Lung microvascular endothelial cell (primary cell): ENCODE measurements around the gene ANGPTL2. TPM values are rescaled to one million over a fixed set of nuclear protein-coding genes. Genes with fewer than 3 reads are reported as not detected.
"Not testable (repeated sequence)": the region's sequence is repeated elsewhere in the genome, so short reads cannot be mapped to it uniquely, and the experiment has no call there.

Experiments
- DNase-seq, 2 donors: peaks; one replicate each; pipeline versions ENCODE4 v3.0.0 to v3.0.0-alpha.2; 2010; ENCODE audit warnings: low read depth in 2 of 2
- total RNA-seq: library from RNA; depleted of rRNA; stranded (reverse); fragments of >200 nt; gene quantifications from 2 replicates; pipeline ENCODE4 v1.2.1, GENCODE V29; 2014

The ANGPTL2 gene
- total RNA-seq, 1 donor from 2014 or later: 5.8 TPM

DNA sequence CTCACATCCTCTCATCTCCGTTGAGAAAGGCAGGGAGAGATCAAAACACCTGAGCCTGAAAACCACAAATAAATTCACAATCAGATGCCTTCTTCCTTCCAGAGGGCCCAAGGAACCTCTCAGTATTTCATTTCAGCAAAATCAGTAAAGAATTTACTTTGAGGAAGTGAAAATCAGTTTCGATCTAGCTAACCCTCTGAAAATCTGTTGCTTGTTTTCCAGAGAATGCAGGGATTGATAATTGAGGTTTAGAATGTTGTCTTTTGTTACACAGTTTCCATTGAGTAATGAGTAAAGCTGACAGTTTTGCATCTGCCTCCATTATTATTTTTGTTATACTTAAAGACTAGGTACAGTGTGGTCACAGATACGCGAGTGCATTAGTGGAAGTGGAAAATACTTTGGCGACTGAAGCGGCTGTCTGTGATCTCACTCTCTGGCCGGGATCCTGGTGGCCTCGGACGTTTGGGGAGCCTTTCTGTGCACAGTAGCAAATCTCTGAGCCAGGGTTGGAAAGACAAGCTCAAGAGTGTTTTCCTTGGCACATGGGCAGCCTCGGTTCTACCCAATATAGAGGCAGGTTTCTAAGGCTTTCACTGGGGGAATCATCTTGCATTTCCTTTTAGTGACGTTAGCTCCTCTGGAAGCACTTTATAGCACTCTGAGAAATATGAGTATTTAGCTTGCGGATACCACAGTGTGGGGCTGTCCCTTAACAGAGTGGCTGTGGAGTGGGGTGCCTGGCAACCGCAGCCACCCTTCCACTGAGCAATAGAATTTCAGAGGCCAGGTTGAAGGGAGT, 32.2 kb upstream of the ANGPTL2 start:
- peak in 1 of 2 donors; percentile 52 for DNase-seq

DNA sequence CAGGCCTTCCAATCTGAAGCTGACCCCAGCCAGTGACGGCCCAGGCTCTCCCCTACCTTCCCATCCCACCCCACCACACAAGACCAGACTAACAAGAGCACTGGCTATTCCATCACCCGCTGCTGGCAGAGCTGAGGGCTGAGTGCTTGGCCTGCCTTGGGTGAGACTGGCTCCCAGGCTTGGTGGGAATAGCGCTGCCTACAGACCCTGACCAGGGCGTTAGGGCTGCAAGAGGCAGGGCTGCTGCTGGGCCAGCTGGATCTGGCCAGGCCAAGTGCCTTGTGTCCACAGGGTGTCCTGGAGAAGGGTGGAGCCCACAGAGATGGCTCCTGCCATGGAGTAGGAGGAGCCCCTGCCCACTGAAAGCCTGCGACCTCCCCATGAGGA, 31.6 kb upstream of the ANGPTL2 start:
- no peak for DNase-seq

DNA sequence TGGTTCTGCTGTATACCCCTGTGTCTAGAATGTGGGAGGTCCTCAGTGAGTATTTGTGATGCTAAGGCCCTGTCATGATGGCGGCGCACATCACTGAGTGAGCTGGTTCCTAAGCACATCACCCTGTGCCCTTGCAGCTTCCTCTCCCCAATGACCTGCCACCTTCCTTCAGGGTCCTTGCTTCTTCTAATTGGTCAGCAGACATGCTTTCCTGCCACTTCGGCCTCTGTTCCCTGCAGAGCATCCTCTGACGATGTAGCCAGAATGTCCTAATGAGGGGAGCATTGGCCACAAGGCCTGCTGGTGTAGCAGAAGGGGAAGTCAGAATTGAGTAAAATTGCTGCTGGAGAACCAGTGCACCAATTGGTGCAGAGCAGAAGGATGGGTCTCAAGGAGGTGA, 31.1 kb upstream of the ANGPTL2 start:
- no peak for DNase-seq

DNA sequence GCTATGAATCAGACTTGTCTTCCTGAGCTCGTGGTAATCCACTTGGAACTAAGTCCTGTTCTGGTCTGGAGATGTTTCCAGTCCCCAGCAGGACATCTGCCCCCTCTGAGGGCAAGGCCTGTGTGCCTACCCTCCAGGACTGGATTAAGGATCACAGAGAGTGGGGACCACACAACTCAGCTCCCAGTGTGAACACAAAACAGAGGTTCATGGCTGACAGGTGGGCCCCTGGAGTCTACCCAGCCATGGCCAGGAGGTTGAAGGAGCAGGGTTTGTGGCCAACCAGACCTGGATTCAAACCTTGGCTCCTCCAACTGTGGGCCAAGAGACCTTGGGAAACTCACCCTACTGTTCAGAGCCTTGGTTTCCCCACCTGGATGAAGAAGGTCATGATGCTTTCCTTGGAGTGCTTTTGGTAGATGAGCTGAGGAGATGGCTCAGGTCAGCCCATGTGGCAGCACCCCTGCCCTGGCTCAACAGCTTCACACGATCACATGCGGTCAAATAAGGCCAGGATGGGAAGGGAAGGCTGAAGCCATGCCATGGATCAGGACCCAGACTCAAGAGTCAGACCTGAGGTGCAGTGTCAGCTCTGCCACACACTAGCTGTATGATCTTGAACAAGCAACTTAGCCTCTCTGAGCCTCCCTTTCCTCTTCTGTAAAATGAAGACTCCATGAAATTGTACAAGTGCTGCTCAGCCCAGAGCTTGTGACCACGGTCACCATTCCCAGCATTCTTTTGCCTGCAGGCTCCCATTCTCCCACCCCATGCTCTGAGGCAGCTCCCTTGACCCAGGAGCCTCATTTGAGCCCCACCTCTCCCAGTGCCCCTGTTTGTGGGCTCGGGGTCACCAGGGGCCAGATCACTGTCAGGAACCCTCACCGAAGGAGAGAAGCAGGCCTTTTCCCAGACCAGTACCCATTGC, 27.3 kb upstream of the ANGPTL2 start:
- DNase-seq: no peak

DNA sequence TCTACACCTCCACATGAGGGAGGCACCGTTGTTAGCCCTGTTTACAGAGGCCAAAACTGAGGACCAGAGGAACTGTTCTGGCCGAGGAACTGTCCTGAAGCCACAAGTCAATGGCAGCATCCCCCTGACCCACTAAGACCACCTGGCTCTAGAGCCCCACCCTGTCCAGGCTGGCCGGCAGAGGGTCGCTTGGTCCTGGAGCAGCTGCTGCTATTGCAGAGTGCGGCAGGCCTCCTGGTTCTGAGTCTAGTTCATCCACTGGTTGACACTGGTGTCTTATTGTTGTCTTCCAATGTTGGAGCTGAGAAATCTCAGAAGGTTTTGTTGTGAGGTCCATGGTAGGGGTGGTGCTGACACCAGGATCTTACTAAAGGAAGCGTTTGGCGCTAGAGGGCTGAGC, 26.6 kb upstream of the ANGPTL2 start:
- no peak for DNase-seq

DNA sequence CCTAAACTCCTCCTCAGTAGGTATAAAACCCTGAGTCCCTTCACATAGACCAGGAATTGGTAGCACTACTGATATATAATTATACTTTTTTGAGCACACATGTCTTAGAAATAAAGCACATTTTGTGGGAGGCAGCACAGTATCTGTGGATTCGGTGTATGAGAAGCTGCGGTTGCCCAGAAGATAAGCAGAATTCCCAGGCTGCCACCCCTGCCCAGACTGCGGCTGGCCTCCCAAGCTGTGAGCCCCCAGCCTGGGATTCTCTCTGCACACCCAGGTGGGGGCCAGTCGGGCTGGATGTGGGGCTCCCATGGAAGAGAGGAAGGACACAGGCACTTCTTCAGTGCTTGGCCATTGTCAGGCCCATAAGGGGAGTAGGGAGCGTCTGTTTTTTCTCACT, 25.6 kb upstream of the ANGPTL2 start:
- no peak for DNase-seq

DNA sequence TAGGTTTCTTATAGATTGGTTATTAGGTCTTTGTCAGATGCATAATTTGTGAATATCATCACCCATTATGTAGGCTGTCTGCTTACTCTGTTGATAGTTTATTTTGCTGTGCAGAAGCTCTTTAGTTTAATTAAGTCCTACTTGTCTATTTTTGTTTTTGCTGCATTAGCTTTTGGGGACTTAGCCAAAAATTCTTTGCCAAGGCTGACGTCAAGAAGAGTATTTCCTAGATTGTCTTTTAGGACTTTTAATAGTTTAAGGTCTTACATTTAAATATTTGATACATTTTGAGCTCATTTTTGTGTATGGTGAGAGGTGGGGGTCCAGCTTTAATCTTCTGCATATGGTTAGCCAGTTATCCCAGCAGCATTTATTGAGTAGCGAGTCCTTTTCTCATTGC, 24.8 kb upstream of the ANGPTL2 start:
- DNase-seq: no peak

DNA sequence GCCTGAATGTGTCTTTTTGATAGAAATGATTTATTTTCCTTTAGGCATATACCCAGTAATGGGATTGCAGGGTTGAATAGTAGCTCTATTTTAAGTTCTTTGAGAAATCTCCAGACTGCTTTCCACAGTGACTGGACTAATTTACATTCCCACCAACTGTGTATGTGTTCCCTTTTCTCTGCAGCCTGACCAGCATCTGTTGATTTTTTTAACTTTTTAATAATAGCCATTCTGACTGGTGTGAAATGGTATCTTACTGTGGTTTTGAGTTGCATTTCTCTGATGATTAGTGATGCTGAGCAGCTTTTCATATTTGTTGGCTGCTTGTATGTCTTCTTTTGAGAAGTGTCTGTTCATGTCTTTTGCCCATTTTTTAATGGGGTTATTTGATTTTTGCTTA, 24.4 kb upstream of the ANGPTL2 start:
- not testable (repeated sequence) for DNase-seq

DNA sequence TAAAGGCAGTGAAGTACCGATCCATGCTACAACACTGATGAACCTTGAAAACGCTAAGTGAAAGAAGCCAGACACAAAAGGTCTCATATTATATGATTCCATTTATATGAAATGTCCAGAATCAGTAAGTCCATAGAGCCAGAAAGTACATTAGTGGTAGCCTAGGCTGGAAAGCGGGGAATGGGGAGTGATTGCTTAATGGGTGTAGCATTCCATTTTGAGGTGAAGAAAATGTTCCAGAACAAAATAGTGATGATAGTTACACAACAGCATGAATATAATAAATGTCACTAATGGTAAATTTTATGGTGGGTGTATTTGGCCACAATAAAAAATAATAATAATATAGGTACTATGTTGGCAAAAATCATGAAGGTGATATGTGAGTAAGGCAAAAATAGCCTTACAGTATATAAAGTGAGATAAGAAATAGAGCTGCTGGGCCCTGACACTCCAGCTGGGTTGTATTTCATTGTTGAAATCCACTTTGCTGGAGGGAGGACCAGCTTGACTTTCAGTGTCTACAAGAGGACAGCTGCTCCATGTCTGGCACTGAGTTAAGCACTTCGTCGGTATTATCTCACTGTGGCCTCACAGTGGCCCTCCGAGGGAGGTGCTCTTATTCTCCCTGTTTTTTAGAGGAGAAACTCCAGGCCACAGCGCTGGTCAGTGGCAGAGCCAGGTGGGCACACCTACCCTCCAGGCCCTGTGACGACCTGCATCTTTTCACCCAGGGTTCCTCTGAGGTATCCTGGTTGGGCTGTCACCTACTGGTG, 22.4 kb upstream of the ANGPTL2 start:
- no peak for DNase-seq

DNA sequence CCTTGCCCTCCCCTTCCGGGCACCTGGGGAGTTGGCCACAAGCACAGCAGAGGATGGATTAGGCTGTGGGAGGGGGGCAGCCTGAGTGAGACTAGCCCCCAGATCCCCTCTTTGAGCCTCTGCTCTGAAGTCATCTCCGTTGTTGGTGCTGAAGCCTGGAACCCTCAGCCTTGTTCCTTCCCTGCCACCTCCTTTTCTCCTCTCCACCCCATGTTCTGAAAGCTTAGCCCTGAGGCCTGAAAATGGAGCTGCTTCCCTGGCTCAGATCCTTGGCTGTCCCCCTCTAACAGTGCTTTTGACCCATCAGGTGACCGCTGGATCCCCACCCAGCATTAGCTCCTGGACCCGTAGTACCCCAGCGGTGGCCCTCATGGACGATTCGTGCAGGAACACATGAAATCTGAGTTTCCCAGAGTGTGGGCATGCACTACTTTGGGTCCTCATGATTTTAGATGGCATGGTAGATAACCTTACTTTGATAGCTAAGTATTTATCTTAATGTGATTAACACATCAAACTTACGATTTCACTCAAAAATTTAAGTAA, 21.6 kb upstream of the ANGPTL2 start:
- no peak for DNase-seq

DNA sequence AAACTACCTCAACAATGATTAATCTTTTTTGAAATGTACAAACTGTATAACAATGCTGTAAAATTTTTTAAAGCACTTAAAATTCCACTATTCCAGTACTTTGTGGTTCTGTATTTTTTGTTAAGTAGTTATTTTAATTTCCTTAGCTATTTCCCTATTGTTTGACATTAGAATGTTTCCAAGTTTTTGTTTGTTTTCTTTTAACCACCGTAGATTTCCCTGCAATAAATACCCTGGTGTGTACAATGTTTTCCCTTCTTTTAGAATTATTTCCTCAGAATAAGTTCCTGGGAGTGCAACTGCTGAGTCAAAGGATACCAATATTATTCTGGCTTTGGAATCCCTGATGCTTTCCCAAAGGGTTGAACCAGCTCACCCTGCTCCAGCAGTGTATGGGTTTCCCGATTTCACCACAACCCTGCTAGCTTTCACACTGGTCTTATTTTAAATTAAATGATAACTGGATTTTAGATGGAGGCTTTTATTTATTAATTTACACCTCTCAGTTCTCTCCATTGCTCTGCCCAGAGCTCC, 20.6 kb upstream of the ANGPTL2 start:
- DNase-seq: no peak

DNA sequence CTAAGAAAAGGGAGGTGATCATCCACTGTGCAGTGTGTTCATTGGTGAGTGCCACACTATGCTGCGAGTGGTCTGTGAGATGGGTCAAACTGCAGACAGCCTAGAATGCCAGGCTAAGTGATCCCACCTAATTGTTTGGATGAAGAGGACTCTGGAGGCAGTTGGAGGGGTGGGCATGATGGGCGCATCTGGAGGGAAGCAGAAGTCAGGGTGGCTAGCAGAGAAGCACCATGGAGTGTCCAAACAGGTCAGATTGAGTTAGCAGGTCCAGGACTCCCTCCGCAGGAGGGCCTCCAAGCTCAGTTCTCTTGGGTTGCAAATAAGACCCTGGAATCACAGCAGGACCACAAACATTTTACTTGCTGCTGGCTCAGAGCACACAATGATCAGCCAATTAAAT, 19.9 kb upstream of the ANGPTL2 start:
- no peak for DNase-seq

DNA sequence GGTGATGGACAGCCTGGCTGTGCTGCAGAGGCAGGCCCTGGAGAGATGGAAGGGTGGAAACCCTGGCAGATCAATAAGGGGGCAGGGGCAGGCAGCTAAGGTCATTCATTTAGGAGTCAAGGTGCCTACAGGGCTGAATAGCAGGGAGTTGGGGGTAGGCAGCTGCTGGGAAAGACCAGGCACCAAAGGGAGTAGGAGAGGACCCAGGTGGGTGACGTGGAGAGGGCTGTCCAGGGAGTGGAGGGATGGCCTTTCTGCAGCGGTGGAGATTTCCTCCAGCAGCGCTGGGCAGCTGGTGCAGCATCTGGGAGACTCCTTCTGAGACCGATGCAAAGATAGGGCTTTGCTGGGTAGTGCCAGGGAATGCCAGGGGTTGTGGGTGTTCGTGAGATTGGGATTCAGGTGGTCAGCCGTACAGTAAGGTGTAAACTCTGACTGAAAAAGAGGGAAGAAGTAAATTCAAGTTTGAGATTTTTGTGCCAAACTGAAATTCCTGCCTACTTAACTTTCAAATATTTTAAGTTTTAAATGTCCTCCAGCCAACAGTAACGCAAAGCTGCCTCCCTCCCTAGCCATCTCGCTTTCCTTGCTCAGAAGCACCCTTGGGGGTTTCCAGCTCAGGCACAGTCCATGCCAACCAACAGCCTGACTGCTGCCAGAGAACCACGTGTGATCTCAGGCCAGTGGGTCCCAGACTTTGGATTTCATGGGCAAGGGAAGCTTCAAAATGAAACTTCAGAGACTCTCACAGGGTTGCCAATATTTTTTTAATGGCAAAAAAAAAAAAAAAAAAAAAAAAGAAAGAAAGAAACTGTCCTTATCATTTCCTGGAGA, 18.6 kb upstream of the ANGPTL2 start:
- no peak for DNase-seq

DNA sequence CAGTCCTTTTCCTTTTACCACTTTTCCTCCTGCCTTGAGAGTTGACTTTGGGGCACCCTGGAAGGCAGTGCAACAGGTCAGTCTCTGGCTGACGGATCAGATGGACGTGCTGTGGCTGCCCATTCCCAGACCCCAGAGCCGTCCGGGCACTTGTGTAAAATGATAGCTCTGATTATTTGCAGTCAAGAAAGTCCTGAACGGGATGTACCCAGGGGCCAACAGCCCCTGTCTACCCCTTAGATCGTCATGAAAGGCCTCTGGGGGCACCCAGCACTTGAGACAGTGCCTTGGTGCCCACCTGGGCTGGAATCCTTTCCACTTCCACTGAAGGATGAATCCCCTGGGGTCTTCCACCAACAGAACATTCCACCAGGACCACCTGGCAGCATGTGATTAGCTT, 17.7 kb upstream of the ANGPTL2 start:
- no peak for DNase-seq

DNA sequence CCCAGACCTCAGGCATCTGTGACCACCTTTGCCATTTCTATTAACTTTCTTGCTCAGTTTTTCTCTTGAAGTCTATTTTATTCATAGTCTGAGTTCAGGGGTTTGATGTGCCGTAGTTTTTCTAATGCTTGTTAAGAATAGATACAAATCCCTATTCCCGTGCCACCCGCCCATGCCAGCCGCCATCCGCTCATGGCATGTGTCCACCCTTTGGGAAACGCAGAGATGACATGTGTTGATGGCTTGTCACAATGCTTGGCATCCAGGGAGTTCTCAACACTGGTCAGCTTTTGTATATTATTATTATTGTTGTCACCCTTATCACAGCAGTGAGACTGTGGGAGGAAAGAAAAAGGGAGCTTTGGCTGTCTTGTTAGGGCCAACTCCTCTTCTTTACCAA, 17.3 kb upstream of the ANGPTL2 start:
- DNase-seq: no peak

DNA sequence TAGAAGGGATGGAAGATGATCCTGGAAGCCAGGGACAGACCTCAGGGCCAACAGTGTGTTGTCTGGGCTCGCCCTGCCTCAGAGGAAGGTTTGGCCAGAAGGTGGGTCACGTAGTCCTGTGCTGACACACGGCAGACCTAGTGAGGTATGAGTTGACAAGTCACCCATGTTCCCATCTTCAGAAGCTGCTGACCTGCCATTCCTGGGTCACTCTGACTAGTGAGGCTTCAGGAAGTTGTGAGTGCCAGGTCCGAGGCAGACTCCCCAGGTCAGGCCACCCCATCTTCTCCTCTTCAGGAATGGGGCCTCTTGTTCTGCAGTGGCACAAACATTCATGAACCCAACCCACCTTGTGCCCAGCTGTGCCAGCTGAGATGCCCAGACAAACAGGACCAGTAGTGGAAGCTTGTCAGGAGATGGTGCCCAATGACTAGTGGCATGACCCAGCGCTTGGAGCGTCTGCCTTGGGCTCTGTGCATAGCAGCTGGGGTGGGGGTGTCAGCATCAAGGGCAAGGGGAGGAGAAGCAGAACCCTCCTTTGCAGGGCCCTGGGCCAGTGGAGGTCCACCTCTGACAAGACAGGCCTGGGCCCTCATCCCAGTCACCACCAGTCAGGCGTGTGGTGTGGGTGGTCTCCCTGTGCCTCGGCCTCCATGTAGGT, 16.8 kb upstream of the ANGPTL2 start:
- no peak for DNase-seq

DNA sequence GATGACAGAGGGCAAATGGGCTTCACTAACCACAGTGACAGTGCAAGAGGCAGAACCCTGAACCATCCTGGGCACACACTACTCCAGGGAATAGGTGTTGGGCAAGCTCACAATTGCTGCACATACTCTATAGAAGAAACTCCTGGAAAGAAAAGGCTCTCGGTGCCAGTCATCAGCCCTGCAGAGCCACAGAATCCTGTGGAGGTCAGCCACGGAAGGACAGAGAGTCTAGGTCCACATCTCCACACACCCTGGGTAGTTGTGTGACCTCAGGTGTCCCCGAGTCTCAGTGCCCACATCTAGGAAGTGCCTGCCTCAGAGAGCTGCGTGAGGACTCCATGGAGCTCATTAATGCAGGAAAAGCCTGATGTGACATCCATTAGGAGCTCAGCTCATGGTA, 16.0 kb upstream of the ANGPTL2 start:
- DNase-seq: no peak

DNA sequence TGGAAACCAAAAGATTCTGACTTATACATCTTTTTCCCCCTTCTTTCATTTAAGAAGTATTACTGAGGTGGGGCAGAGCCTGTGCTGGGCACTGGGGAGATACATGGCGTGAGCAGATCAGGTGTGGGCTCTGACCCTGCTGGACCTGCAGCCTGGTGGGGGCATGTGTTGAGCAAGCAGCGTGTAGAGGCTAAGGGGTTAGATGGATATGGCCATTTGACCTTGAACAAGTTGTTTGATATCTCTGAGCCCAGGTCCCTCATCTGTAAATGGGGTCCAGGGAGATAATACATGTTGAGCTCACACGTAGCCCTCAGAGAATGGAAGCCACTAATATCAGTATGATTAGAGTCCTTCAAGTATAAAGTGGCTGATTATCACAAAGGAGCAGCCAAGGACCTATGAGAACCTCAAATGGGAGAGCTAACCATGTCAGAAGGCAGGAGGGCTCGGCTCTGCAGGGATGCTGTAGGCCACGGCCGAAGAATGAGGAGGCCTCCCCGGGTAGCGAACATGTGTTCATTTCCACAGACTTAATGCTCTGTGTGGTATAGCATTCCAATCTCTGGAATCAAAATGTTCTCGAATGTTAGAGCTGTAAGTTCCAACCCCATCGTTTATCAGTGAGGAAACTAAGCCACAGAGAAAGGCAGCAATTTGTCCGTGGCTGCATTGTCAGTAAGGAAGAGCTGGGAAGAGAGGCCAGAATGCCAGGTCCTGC, 15.4 kb upstream of the ANGPTL2 start:
- no peak for DNase-seq

DNA sequence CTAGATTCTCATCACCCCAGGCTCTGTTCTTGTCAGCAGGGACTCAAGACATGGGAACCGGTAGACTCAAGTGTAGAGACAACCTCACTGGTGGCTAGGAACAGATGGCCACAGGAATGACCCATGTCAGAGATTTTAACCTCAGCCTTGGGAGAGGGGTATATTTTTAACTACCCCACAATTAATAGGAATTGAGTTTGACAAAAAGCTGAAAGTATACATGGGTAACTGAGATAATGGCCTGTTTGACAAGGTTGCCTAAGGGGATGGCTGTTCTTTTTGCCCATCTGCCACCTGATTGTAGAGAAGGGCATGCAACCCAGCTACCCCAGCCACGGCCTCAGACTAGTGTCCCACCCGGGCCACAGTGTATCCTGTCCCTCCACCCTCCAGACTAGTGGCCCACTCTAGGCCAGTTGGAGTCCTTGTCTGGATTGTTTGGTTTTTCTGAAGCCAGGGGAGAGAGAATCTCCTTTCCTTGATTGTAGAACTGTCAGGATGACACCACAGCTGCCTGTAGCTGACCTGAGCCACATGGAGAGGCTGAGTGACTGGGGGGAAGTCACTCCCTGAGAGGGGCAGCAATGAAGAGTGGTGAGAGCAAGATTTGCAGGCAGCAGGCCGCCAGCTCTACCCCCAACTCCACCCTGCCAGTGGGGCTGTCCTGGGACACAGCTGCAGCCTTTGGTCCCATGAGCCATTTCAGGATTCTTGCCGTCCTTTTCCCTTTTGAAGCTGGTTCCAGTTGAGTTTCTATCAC, 14.6 kb upstream of the ANGPTL2 start:
- no peak for DNase-seq
